ENCODE data around the gene MPV17. TPM values are rescaled to one million over a fixed set of nuclear protein-coding genes. Genes with fewer than 3 reads are reported as not detected.
A peak's percentile ranks its signal among the peaks of the same experiment; 100 is the strongest.

Gene MPV17
- total and polyA plus RNA-seq, 9 of the 15 experiments (the other 6 are each of a cell fraction or from before 2014, with no cell fraction given): 54.7 to 140 (median 70.2) TPM

GRCh38 chr2:27353762-27354596 lies 31.1 kb upstream of the MPV17 start (continued):
- peak; percentile 78 for TF ChIP-seq ZBTB40 (IDR thresholded peaks at IDR 0.05)
- TF ChIP-seq ZBTB40 (CRISPR knock-in tag; IDR thresholded peaks at IDR 0.05): 0 out of 2 replicates have a peak, but pooled peaks have one; percentile 54
- peak in 1 of 2 experiments; percentile 49; a peak in 1 of 4 replicates for TF ChIP-seq ZNF639 (CRISPR knock-in tag; conservative IDR thresholded peaks at IDR 0.05 in 1 of 2, IDR thresholded peaks at IDR 0.05 in 1 of 2)
- TF ChIP-seq NR2C2 (CRISPR knock-in tag; IDR thresholded peaks at IDR 0.05): no peak
- TF ChIP-seq NR2C2 (tag; IDR thresholded peaks at IDR 0.05): peak; percentile 77; the same call in 1 of the 2 replicates
- peak; percentile 78 for TF ChIP-seq L3MBTL2 (IDR thresholded peaks at IDR 0.05)
- TF ChIP-seq MAFF (IDR thresholded peaks at IDR 0.05; ENCODE audit: low read length): peak; percentile 74
- TF ChIP-seq ESRRA (IDR thresholded peaks at IDR 0.05; ENCODE audit: borderline replicate concordance, low read depth): peak; percentile 80
- TF ChIP-seq GTF2B (IDR thresholded peaks at IDR 0.05; ENCODE audit: extremely low read depth, insufficient read length): no peak
- TF ChIP-seq ZSCAN29 (IDR thresholded peaks at IDR 0.05): peak; percentile 50; the same call in 1 of the 2 replicates
- no peak for TF ChIP-seq AFF4 (CRISPR knock-in tag; IDR thresholded peaks at IDR 0.05)

All from K562 (cell line).